Kidney tubule cell (primary cell): ENCODE results near the gene FBXL2.

Experiments
- DNase-seq: peaks from one replicate; pipeline ENCODE4 v3.0.0-alpha.2; 2018; ENCODE audit warnings: low spot score

FBXL2 gene

DNA sequence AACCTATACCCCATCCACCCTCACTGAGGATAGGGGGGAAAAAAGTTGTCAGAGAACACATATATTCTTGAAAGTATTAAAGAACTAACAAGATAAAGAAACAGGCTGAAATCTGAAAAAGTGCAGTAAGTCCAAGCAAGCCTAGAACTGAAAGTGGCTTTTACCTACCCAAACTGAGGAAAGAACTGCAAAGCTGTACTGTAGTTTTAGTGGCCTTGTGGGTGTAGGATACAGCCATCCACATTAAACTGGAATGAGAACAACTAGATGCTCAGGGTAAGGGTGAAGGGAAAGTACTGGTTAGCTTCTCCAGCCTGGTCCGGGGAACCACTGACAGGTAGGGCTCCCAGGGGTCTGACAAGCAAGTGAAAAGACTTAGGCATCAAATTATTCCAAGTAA, 152.8 kb downstream of the FBXL2 start:
- no peak for DNase-seq

GRCh38 chr3:33430571-33430970, 153.3 kb downstream of the FBXL2 start:
- DNase-seq = no peak

DNA sequence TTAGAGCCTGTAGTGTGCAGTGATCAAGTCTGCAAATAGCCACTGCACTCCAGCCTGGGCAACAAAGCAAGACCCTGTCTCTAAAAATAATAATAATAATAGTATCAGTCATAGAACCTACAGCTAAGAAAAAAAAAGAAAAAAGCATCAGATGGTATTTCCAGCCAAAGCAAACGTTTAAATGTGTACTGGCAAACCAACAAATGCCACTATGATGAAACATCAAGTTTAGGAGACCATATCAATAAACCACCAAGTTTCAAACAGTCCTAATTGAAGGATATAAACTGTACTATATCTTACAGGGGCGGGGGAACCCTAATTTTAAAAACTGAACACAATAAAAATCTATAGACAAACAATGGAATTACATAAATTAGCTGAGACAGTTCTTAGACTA, 156.6 kb downstream of the FBXL2 start:
- DNase-seq = no peak
